ENCODE data around the gene STON2.

The STON2 gene

DNA sequence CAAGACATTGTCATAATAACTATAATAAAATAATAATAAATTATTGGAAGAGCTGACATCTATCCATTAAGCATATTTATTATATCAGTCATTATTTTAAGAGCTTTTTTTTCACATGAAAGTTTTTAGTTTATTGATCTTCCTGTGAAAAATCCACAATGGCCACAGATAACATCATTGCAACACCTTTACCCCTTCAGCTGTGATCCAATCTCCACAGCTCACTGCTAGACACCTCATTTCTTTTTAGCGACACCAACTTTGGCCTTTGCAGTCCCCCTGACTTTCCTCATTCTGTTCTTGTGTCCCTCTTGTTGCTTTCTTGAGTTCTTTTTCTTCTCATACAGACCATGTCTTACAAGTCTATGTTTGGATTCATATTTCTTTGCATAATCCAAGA, 67.4 kb downstream of the STON2 start:
- H3K4me3 ChIP-seq (ENCODE audit: low read depth, low read length): no peak overlapping the region
- H3K9me3 ChIP-seq: no peaks in the 10 kb centered on the region
- H3K36me3 ChIP-seq: no peaks in the 10 kb centered on the region; the same call in 1 of the 2 replicates
- no peaks in the 10 kb centered on the region for H3K27me3 ChIP-seq
- H3K4me1 ChIP-seq: no peaks in the 10 kb centered on the region
- TF ChIP-seq, protein P1, sequence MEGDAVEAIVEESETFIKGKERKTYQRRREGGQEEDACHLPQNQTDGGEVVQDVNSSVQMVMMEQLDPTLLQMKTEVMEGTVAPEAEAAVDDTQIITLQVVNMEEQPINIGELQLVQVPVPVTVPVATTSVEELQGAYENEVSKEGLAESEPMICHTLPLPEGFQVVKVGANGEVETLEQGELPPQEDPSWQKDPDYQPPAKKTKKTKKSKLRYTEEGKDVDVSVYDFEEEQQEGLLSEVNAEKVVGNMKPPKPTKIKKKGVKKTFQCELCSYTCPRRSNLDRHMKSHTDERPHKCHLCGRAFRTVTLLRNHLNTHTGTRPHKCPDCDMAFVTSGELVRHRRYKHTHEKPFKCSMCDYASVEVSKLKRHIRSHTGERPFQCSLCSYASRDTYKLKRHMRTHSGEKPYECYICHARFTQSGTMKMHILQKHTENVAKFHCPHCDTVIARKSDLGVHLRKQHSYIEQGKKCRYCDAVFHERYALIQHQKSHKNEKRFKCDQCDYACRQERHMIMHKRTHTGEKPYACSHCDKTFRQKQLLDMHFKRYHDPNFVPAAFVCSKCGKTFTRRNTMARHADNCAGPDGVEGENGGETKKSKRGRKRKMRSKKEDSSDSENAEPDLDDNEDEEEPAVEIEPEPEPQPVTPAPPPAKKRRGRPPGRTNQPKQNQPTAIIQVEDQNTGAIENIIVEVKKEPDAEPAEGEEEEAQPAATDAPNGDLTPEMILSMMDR (IDR thresholded peaks at IDR 0.05; ENCODE audit: low read depth, low read length): no peak
- DNase-seq: no peak

- Histone ChIP-seq H3K4me3 (ENCODE audit: low read depth, low read length) (no peak overlapping the region), H3K9me3 (no peaks in the 10 kb centered on the region), H3K36me3 (no peaks in the 10 kb centered on the region), H3K27me3 (no peaks in the 10 kb centered on the region), H3K4me1 (no peaks in the 10 kb centered on the region)
- TF ChIP-seq, protein P1 (IDR thresholded peaks at IDR 0.05; ENCODE audit: low read depth, low read length): no peak
- no peak for DNase-seq
Measured at GRCh38 chr14:81331229-81332021, 68.7 kb downstream of the STON2 start.

DNA sequence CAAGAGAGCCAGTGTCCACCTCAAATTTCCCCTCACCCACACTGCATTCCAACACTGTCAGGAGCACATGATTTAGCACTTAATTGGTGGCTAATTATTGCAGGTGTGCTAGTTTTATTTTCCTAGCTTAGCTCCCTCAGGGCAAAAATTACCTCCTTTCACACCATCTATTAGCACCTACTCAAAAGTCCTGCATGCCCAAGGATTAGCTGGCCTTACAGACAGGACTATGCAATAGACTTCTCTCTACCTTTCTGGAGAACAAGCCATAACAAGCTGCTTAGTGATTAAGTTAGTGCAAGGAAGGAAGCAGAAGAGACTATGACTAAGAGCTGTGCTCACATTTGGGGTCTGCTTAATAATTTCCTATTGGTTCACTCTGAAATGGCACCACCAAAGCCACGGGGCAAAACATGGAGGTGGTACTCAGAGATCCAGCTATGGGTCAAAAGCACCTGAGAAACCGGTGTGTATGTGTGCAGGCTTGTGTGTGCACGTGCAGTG, 69.5 kb downstream of the STON2 start:
- no peaks in the 10 kb centered on the region for H3K27me3 ChIP-seq
- H3K9me3 ChIP-seq: no peaks in the 10 kb centered on the region
- H3K4me1 ChIP-seq: peaks cover 3% of the 10 kb centered on the region; the same call in 1 of the 2 replicates
- no peak overlapping the region for H3K4me3 ChIP-seq (ENCODE audit: low read depth, low read length)
- no peak for DNase-seq
- TF ChIP-seq, protein P1 (IDR thresholded peaks at IDR 0.05; ENCODE audit: low read depth, low read length): no peak
- no peaks in the 10 kb centered on the region for H3K36me3 ChIP-seq

DNA sequence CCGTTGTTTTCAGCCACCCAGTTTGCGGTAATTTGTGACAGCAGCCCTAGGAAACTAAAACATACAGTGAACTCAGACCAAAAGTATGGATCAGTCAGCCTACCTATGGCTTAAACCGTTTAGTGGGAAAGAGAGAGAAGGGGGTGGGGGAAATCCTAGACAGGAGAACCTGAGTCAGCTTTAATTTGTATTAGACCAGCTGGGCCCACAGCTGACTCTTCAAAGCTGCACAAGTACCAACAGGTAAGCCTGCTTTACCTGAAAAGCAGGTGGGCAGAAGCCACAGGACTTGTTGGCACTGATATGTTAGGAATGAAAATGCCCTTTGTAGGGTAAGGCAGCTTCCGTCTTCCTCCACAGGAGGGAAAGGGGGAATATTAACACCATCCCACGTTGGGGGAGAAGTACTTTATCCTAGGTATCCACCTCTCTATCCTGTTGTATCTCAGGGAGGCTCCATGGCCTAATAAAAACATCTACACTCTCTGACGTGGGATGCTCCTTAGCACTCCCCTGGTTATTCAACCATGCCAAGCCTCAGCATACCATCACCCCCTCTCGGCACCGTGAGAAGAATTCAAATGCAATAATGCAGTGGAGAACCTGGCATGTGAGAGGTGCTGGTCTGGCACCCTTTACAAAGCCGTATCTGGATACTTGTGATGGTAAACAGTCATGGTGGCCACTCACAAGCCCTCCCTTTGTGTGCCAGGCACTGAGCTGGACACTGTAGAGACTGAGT, 70.3 kb downstream of the STON2 start:
- no peaks in the 10 kb centered on the region for H3K9me3 ChIP-seq
- TF ChIP-seq, protein P1 (IDR thresholded peaks at IDR 0.05; ENCODE audit: low read depth, low read length): no peak
- no peaks in the 10 kb centered on the region for H3K36me3 ChIP-seq
- H3K27me3 ChIP-seq: no peaks in the 10 kb centered on the region
- peaks cover 3% of the 10 kb centered on the region; the same call in 1 of the 2 replicates for H3K4me1 ChIP-seq
- DNase-seq: no peak
- no peak overlapping the region for H3K4me3 ChIP-seq (ENCODE audit: low read depth, low read length)

- Histone ChIP-seq H3K4me3 (ENCODE audit: low read depth, low read length) (no peak overlapping the region), H3K9me3 (no peaks in the 10 kb centered on the region), H3K36me3 (no peaks in the 10 kb centered on the region), H3K4me1 (peaks cover 3% of the 10 kb centered on the region; the same call in 1 of the 2 replicates), H3K27me3 (no peaks in the 10 kb centered on the region)
- TF ChIP-seq, protein P1 (IDR thresholded peaks at IDR 0.05; ENCODE audit: low read depth, low read length): no peak
- no peak for DNase-seq
Measured at GRCh38 chr14:81326451-81326850, 73.7 kb downstream of the STON2 start.

All from BE2C (cell line).